Left ventricle myocardium inferior (tissue), 1 donor: ENCODE results near the gene PLA2G4C. TPM values are rescaled to one million over a fixed set of nuclear protein-coding genes. Genes with fewer than 3 reads are reported as not detected.

Source experiments
- DNase-seq: peaks from one replicate; pipeline ENCODE4 v3.0.0-alpha.2; 2020
- H3K27ac ChIP-seq: fragments of 200-600 bp; replicated peaks from 2 replicates; pipeline ENCODE4 v1.8.0; 2021
- H3K27me3 ChIP-seq: fragments of 200-600 bp; 2 replicates; pipeline ENCODE4 v1.8.0; 2021; ENCODE audit warnings: low read depth
- H3K36me3 ChIP-seq: fragments of 200-600 bp; 2 replicates; pipeline ENCODE4 v1.8.0; 2021
- H3K4me1 ChIP-seq: fragments of 200-600 bp; 2 replicates; pipeline ENCODE4 v1.8.0; 2021
- H3K4me3 ChIP-seq: fragments of 200-600 bp; 2 replicates; pipeline ENCODE4 v1.8.0; 2021; ENCODE audit warnings: mild to moderate bottlenecking, moderate library complexity
- H3K9me3 ChIP-seq: fragments of 200-600 bp; replicated peaks from 2 replicates; pipeline ENCODE4 v1.8.0; 2021
- intact Hi-C: fragments of 100-400 bp; cut with micrococcal nuclease; formaldehyde crosslinking; loops from one replicate; pipeline ENCODE4 v1.11.0; 2022
- total RNA-seq: library from RNA; stranded (reverse); fragmentation: NEBNext Ultra II Directional; extraction: Animal tissue kit (Norgen Biotek cat#: 25700); gene quantifications from one replicate; pipeline ENCODE4 v1.2.1, GENCODE V29; 2021
- TF ChIP-seq, protein P1 (sequence below): fragments of 200-600 bp; IDR thresholded peaks from 2 replicates; pipeline ENCODE4 v1.8.0; 2021; ENCODE audit warnings: antibody characterized with exemption, mild to moderate bottlenecking, borderline replicate concordance
- donor health status: DM: no; HTN: yes; CAD: no; lungs with severe emphysema.

PLA2G4C gene
- total RNA-seq, 1 donor from 2014 or later = 35.3 TPM

DNA sequence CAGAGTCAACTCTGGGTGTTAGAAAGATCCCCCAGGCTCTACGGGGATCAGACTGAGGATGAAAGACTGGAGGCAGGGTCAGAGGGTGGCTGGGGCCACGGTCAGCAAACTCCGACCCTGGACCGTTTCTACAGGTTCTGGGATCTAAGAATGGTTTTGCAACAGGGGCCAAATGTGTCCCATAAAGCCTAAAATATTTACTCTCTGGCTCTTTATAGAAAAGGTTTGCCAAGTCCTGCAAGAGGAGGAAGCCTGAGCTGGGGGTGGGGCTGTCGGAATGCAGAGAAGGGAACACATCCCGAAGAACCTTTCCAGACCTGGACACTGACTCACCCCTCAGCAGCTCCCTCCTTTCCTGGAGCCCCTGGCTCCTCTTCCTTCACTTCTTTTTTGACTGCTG lies 38.8 kb upstream of the PLA2G4C start:
- H3K36me3 ChIP-seq = peaks cover 12% of the 10 kb centered on the region
- no peak overlapping the region for H3K27ac ChIP-seq
- H3K4me1 ChIP-seq = no peaks in the 10 kb centered on the region
- TF ChIP-seq, protein P1, sequence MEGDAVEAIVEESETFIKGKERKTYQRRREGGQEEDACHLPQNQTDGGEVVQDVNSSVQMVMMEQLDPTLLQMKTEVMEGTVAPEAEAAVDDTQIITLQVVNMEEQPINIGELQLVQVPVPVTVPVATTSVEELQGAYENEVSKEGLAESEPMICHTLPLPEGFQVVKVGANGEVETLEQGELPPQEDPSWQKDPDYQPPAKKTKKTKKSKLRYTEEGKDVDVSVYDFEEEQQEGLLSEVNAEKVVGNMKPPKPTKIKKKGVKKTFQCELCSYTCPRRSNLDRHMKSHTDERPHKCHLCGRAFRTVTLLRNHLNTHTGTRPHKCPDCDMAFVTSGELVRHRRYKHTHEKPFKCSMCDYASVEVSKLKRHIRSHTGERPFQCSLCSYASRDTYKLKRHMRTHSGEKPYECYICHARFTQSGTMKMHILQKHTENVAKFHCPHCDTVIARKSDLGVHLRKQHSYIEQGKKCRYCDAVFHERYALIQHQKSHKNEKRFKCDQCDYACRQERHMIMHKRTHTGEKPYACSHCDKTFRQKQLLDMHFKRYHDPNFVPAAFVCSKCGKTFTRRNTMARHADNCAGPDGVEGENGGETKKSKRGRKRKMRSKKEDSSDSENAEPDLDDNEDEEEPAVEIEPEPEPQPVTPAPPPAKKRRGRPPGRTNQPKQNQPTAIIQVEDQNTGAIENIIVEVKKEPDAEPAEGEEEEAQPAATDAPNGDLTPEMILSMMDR = no peak
- H3K27me3 ChIP-seq = no peaks in the 10 kb centered on the region
- intact Hi-C loops = no loop called here
- no peak for DNase-seq
- no peaks in the 10 kb centered on the region for H3K9me3 ChIP-seq
- no peak overlapping the region for H3K4me3 ChIP-seq

- no peak overlapping the region for H3K4me3 ChIP-seq
- H3K27me3 ChIP-seq = no peaks in the 10 kb centered on the region
- no peak overlapping the region for H3K27ac ChIP-seq
- DNase-seq = no peak
- TF ChIP-seq, protein P1 = no peak
- H3K4me1 ChIP-seq = no peaks in the 10 kb centered on the region
- no peaks in the 10 kb centered on the region for H3K9me3 ChIP-seq
- intact Hi-C loops = no loop called here
- peaks cover 13% of the 10 kb centered on the region for H3K36me3 ChIP-seq
These were observed 38.0 kb upstream of the PLA2G4C start for GRCh38 chr19:48148576-48148975.

DNA sequence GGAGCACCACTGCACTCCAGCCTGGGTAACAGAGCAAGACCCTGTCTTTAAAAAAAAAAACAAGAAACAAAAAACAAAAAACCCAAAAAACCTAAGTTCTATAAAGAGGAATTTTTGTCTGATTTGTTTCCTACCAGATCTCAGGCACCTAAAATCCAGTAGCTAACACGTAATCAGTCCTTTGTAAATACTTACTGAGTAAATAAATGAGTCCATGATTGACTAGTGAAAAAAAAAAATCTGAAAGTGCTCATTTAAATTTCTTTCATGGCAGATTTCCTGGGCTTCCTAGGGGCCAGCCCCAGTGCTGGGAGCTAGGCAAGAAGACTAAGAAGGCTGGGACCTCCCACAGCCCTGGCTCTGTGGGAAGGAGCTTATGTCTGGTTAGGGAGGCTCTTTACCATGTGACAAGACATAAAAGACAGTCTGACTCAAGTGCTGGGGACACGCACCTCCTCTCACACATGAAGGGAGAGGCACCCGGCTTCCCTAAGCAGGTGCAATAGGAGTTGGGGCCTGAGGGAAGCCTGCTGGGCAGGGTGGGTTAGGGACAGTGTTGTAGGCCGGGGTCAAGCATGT lies 37.1 kb upstream of the PLA2G4C start:
- H3K4me1 ChIP-seq = no peaks in the 10 kb centered on the region
- H3K36me3 ChIP-seq = peaks cover 21% of the 10 kb centered on the region
- no peak overlapping the region for H3K27ac ChIP-seq
- no peak overlapping the region for H3K4me3 ChIP-seq
- H3K9me3 ChIP-seq = no peaks in the 10 kb centered on the region
- intact Hi-C loops = no loop called here
- no peaks in the 10 kb centered on the region for H3K27me3 ChIP-seq
- TF ChIP-seq, protein P1 = no peak
- DNase-seq = no peak

DNA sequence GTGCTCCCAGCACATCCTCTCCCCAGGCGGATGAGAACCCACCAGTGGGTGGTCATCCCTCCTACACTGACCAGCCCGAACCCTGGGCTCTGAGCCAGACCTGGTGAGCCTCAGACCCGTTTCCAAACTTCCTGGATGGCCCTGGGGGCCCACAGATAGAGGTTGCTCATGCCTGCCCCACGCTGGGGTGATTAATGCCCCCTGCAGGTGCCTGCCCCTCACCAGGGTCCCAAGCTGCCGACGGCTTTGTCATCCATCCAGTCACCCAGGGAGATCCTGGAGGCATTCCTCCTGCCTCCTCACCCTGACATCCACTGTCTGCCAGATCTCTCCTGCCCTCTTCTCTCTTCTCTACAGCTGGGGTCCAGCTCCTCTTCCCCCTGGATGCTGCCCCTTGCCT lies 28.4 kb upstream of the PLA2G4C start:
- Histone ChIP-seq H3K4me3 (no peak overlapping the region), H3K27me3 (no peaks in the 10 kb centered on the region), H3K4me1 (no peaks in the 10 kb centered on the region), H3K36me3 (peaks cover 10% of the 10 kb centered on the region), H3K27ac (no peak overlapping the region), H3K9me3 (no peaks in the 10 kb centered on the region)
- no peak for DNase-seq
- intact Hi-C loops = no loop called here
- TF ChIP-seq, protein P1 = no peak

GRCh38 chr19:48137411-48137810 lies 26.8 kb upstream of the PLA2G4C start:
- intact Hi-C loops = no loop called here
- Histone ChIP-seq H3K9me3 (no peaks in the 10 kb centered on the region), H3K4me1 (no peaks in the 10 kb centered on the region), H3K27ac (no peak overlapping the region), H3K36me3 (no peaks in the 10 kb centered on the region), H3K27me3 (no peaks in the 10 kb centered on the region), H3K4me3 (no peak overlapping the region)
- DNase-seq = no peak
- TF ChIP-seq, protein P1 = no peak
